Measurements from ENCODE around the gene MST1R.
"Not testable (repeated sequence)": the region's sequence is repeated elsewhere in the genome, so short reads cannot be mapped to it uniquely, and the experiment has no call there.

Gene MST1R

GRCh38 chr3:49903451-49904424 is at the start of gene MST1R:
TSS of gene MST1R (minus strand) at chr3:49903873. CDS start at chr3:49903609, 264 bp downstream.
- peak; percentile 92 for DNase-seq

GRCh38 chr3:49952924-49953323 is 49.3 kb upstream of the MST1R start:
- no peak for DNase-seq

GRCh38 chr3:49942651-49943050 is 39.0 kb upstream of the MST1R start:
- no peak for DNase-seq

DNA sequence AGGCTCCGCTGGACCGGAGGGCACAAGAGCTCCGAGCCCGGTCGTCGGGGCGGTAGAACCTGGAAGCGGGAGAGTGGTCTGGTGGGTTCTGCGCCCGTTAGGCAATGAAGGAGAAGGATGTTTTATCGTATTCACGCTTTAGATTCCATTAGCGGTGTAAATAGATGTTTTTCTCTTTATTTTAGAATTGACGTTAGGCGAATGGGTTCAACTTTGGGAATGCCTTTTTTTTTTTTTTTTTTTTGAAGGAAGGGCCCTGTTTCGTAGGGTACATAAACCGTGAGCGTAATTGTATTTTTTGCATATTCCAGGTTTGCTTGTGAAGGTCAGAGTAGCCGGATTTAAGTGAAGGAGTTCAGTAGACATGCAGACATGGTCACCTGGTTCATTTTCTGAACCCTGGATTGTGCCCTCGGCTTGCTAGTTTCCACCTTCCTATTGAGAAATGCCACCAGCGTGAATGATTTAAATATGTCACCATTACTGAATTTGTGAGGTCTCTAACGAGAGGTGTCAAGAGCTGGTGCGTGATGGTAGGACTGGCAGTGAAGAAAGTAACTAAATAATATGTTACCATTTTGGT is 37.1 kb upstream of the MST1R start:
- DNase-seq: peak; percentile 10

- DNase-seq: peak; percentile 95
These were observed 36.4 kb upstream of the MST1R start, which contains the start of gene RBM6 for GRCh38 chr3:49939858-49940666. TSS of gene RBM6 (plus strand) at chr3:49940150. CDS start at chr3:49962642, 22,492 bp downstream.

DNA sequence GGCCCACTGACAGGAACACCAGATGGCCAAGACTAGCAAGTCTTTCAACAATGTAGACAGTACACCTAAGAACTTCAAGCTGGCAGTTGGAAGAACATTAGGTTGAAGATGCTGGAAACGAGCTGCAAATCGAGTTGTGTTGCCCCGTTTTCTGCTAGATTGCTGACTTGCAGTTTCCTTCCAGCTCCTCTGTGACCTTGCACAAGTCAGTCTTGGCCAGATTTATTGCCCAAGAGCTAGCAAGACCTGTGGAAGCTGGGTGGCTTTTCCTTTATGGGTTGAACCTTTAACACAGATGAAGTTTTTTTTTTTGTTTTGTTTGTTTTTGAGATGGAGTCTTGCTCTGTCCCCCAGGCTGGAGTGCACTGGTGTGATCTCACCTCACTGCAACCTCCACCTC is 33.4 kb upstream of the MST1R start:
- no peak for DNase-seq

DNA sequence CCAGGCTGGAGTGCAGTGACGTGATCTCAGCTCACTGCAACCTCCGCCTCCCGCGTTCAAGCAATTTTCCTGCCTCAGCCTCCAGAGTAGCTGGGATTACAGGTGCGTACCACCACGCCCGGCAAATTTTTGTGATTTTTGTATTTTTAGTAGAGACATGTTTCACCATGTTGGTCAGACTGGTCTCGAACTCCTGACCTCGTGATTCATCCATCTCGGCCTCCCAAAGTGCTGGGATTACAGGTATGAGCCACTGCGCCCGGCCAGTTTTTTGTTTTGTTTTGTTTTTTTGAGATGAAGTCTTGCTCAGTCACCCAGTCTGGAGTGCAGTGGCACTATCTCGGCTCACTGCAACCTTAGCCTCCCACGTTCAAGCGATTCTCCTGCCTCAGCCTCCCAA is 28.6 kb upstream of the MST1R start:
- DNase-seq: not testable (repeated sequence)

DNA sequence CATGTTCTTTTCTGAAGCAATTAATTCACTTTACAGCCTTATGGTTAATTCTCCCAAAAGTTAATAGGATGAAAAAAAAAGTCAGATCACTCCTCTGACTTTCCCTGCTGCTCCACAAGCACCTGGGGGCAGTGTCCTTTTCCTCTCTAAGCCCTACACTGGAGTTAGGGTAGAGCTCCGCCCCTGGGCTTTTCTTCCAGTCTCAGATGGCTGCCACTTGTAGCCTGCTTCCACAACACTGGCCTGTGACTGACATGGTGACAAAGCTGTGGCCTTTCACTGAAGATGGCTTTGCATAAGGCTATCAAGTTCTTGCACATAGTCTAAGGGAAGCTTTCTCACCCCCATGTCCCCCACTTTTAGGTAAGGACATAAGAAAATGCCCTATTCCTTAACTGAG is 27.2 kb upstream of the MST1R start:
- DNase-seq: peak; percentile 72

GRCh38 chr3:49930168-49930690 is 26.6 kb upstream of the MST1R start:
- DNase-seq: no peak

GRCh38 chr3:49929291-49930167 is 25.9 kb upstream of the MST1R start, which contains the start of gene MON1A:
TSS of gene MON1A (minus strand) at chr3:49929811. CDS start at chr3:49913346, 16,465 bp downstream.
- DNase-seq: peak; percentile 90

DNA sequence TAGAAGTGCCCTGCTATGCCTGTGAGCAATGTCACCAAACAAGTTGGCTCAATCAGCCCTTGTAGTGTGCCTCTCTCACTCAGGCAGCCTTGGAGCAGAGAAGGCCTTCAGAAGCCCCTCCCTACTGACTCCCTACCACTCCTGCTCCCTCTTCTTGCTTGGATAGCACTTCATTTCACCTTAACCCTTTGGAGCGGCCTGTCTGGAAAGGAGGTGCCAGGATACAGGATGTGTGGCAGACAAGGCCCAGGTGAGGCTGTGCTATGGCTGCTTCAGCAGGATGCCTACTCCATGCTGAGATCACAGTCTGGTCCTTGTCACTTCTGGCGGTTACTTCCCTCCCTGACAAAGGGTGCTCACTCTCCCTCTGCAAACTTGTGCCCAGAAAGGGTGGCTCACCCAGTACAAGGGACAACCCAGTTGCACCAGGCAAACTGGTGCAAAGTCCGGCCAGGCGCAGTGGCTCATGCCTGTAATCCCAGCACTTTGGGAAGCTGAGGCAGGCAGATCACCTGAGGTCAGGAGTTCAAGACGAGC is 24.9 kb upstream of the MST1R start:
- no peak for DNase-seq

GRCh38 chr3:49927798-49928197 is 24.1 kb upstream of the MST1R start:
- no peak for DNase-seq

DNA sequence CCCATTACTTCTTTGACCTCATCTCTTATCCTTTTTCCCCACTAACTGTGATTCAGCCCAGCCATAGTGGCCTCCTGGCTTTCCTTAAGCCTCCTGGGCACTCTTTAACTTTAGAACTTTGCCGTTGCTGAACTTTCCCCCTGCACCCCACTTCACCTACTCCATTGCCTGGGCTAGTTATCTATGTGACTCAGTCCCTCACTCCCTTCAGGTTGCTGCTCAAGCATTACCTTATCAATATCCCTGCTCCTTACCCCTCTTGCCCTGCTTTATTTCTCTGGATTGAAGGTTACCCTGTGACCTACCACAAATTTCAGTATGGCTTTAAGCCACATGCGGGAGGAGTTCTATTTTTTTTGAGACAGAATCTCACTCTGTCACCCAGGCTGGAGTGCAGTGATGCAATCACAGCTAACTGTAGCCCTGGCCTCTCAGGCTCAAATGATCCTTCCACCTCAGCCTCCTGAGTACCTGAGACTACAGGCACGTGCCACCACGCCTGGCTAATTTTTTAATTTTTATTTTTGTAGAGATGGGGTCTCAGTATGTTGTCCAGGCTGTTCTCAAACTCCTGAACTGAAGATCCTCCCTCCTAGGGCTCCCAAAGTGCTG is 22.6 kb upstream of the MST1R start:
- no peak for DNase-seq

DNA sequence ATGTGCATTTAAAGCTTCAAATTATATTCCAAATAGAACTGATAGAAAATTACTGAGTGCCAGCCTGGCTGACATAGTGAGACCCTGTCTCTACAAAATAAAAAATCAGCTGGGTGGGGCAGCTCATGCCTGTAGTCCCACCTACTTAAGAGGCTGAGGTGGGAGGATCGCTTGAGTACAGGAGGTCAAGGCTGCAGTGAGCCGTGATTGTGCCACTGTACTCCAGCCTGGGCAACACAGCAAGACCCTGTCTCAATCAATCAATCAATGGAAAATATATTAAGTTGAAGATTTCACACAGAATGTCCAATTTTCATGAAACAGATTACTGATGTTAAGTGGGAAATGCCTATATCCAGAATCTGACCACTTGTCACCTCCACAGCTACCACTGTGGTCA is 21.8 kb upstream of the MST1R start:
- no peak for DNase-seq

GRCh38 chr3:49924683-49925082 is 21.0 kb upstream of the MST1R start:
- DNase-seq: no peak

DNA sequence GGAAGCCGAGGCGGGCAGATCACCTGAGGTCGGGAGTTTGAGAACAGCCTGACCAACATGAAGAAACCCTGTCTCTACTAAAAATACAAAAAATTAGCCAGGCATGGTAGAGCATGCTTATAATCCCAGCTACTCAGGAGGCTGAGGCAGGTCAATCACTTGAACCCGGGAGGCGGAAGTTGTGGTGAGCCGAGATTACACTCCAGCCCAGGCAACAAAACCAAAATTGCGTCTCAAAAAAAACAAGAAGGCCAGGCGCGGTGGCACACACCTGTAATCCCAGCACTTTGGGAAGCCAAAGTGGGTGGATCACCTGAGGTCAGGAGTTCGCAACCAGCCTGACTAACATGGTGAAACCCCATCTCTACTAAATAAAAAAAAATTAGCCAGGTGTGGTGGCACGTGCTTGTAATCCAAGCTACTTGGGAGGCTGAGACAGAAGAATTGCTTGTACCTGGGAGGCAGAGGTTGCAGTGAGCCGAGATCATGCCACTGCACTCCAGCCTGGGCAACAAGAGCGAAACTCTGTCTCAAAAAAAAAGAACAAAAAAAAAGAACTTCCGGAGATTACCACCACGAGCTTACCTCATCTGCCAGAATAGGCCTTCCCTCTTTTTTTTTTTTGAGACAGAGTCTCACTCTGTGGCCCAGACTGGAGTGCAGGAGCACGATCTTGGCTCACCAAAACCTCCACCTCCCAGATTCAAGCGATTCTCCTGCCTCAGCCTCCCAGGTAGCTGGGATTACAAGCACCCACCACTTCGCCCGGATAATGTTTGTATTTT is 14.3 kb upstream of the MST1R start:
- not testable (repeated sequence) for DNase-seq

GRCh38 chr3:49916686-49917085 is 13.0 kb upstream of the MST1R start:
- no peak for DNase-seq

DNA sequence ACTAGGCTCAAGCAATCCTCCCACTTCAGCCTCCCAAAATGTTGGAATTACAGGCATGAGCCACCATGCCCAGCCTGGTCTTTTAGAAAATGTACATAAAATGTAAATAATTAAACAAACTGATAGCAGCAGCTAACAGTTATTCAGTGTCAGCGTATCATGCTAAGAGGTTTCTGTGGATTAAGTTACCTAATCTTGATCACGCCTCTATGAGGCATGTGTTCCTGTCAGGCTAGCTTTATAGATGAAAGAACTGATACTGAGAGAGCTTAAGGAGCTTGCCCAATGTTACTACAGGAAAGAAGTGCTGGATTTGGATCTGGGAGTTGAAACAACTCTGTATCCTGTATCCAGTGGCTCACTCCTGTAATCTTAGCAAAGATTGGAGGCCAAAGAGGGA is 11.2 kb upstream of the MST1R start:
- no peak for DNase-seq

DNA sequence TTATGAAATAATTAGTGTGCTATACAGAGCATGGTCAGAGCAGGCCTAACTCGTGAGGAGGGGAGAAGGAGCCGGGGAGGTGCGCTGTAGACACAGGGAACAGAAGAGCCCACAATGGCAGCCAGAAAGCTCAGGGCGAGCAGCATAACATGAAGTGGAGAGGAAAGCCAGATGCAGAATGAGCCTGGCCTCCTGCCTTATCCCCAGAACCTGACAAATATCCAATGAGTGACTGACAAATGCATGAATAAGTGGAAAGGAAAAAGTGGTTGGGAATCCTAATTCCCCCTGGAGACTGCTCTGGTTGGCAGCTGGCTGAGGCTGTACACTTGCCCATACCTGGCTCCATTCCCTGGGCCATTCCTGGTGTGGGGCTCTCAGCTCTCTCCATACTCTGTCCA is 9.2 kb upstream of the MST1R start:
- peak; percentile 3 for DNase-seq

GRCh38 chr3:49911611-49912010 is 7.9 kb upstream of the MST1R start:
- no peak for DNase-seq

- no peak for DNase-seq
These were observed 7.4 kb upstream of the MST1R start for GRCh38 chr3:49911124-49911420.
